WERI-Rb-1 (cell line): Measurements from ENCODE around the gene R3HDM2.
A peak's percentile ranks its signal among the peaks of the same experiment; 100 is the strongest.

Source experiments
- DNase-seq: peaks from one replicate; pipeline ENCODE4 v3.0.0-alpha.2; 2020
- H3K27ac ChIP-seq: fragments of 250-450 bp; sonication (Bioruptor Pico); 2 replicates; pipeline ENCODE4 v1.5.1; 2020; ENCODE audit warnings: mild to moderate bottlenecking, moderate library complexity
- H3K27me3 ChIP-seq: fragments of 250-450 bp; sonication (Bioruptor Pico); 2 replicates; pipeline ENCODE4 v1.5.1; 2021; ENCODE audit warnings: mild to moderate bottlenecking, low read depth, moderate library complexity; ENCODE audit not compliant: insufficient read depth, severe bottlenecking
- H3K36me3 ChIP-seq: fragments of 250-450 bp; sonication (Bioruptor Pico); 2 replicates; pipeline ENCODE4 v1.5.1; 2020; ENCODE audit warnings: mild to moderate bottlenecking, moderate library complexity
- H3K4me3 ChIP-seq: 2 replicates; pipeline ENCODE4 v1.5.1; 2011; ENCODE audit warnings: low read depth, mild to moderate bottlenecking, control low read depth, low read length
- H3K9me3 ChIP-seq: fragments of 250-450 bp; sonication (Bioruptor Pico); 2 replicates; pipeline ENCODE4 v1.5.1; 2021; ENCODE audit warnings: mild to moderate bottlenecking, moderate library complexity; ENCODE audit not compliant: severe bottlenecking
- CTCF ChIP-seq: IDR thresholded peaks from 2 replicates; pipeline ENCODE4 v1.5.1; 2011; ENCODE audit warnings: low read depth, mild to moderate bottlenecking, control low read depth, inconsistent platforms, low read length

Gene R3HDM2

DNA sequence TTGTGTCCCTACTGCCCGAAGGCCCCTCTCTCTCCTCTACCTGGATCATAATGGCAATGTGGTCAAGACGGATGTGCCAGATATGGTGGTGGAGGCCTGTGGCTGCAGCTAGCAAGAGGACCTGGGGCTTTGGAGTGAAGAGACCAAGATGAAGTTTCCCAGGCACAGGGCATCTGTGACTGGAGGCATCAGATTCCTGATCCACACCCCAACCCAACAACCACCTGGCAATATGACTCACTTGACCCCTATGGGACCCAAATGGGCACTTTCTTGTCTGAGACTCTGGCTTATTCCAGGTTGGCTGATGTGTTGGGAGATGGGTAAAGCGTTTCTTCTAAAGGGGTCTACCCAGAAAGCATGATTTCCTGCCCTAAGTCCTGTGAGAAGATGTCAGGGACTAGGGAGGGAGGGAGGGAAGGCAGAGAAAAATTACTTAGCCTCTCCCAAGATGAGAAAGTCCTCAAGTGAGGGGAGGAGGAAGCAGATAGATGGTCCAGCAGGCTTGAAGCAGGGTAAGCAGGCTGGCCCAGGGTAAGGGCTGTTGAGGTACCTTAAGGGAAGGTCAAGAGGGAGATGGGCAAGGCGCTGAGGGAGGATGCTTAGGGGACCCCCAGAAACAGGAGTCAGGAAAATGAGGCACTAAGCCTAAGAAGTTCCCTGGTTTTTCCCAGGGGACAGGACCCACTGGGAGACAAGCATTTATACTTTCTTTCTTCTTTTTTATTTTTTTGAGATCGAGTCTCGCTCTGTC is 26.1 kb upstream of the R3HDM2 start:
- Histone ChIP-seq H3K27ac (peak overlapping the region; percentile 100), H3K4me3 (peak overlapping the region; percentile 74), H3K9me3 (no peaks in the 10 kb centered on the region), H3K36me3 (peaks cover 27% of the 10 kb centered on the region), H3K27me3 (peaks cover 2% of the 10 kb centered on the region)
- no peak for DNase-seq
- no peak for TF ChIP-seq CTCF

DNA sequence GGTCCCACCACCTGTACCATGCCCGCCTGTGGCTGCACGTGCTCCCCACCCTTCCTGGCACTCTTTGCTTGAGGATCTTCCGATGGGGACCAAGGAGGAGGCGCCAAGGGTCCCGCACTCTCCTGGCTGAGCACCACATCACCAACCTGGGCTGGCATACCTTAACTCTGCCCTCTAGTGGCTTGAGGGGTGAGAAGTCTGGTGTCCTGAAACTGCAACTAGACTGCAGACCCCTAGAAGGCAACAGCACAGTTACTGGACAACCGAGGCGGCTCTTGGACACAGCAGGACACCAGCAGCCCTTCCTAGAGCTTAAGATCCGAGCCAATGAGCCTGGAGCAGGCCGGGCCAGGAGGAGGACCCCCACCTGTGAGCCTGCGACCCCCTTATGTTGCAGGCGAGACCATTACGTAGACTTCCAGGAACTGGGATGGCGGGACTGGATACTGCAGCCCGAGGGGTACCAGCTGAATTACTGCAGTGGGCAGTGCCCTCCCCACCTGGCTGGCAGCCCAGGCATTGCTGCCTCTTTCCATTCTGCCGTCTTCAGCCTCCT is 25.4 kb upstream of the R3HDM2 start:
- TF ChIP-seq CTCF, result peak; percentile 87
- Histone ChIP-seq H3K9me3 (no peaks in the 10 kb centered on the region), H3K27ac (peak overlapping the region; percentile 100), H3K4me3 (peak overlapping the region; percentile 74), H3K36me3 (peaks cover 27% of the 10 kb centered on the region), H3K27me3 (peaks cover 2% of the 10 kb centered on the region)
- peak; percentile 88 for DNase-seq

GRCh38 chr12:57455374-57456144 is 24.7 kb upstream of the R3HDM2 start:
- Histone ChIP-seq H3K27ac (peak overlapping the region; percentile 100), H3K36me3 (peaks cover 27% of the 10 kb centered on the region), H3K4me3 (peak overlapping the region; percentile 74), H3K27me3 (no peaks in the 10 kb centered on the region), H3K9me3 (no peaks in the 10 kb centered on the region)
- peak; percentile 47 for DNase-seq
- TF ChIP-seq CTCF, result no peak

- peak; percentile 98 for DNase-seq
- Histone ChIP-seq H3K36me3 (peaks cover 27% of the 10 kb centered on the region), H3K27me3 (no peaks in the 10 kb centered on the region), H3K4me3 (peak within 1 kb of the TSS; percentile 74), H3K27ac (peak within 1 kb of the TSS; percentile 100), H3K9me3 (no peaks in the 10 kb centered on the region)
- no peak for TF ChIP-seq CTCF
Observed at GRCh38 chr12:57454566-57455373, 23.9 kb upstream of the R3HDM2 start, which contains the start of gene INHBE. TSS of gene INHBE (plus strand) at chr12:57455307. CDS start at chr12:57455537, 230 bp downstream.

GRCh38 chr12:57454213-57454565 is 23.3 kb upstream of the R3HDM2 start:
- Histone ChIP-seq H3K36me3 (peaks cover 25% of the 10 kb centered on the region), H3K27ac (peak overlapping the region; percentile 100), H3K4me3 (no peak overlapping the region), H3K9me3 (no peaks in the 10 kb centered on the region), H3K27me3 (no peaks in the 10 kb centered on the region)
- no peak for DNase-seq
- TF ChIP-seq CTCF, result no peak
